Bone marrow (tissue), 2 donors: Measurements from ENCODE around the gene WDR86.

Experiments used
- DNase-seq, 2 donors: peaks; one replicate each; lab custom pipeline; 2025; lab: John Stamatoyannopoulos, UW

Gene WDR86

DNA sequence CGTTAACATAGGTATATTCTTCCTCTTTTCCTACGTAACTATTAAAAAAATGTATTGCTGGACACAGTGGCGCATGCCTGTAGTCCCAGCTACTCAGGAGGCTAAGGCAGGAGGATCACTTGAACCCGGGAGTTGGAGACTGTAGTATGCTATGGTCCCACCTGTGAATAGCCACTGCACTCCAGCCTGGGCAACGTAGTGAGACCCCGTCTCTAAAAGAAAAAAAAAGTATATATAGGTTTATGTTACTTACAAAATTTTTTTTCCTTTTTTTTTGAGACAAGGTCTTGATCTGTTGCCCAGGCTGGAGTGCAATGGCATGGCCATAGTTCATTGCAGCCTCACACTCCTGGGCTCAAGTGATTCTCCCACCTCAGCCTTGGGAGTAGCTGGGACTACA, 62.6 kb downstream of the WDR86 start:
- no peak for DNase-seq

DNA sequence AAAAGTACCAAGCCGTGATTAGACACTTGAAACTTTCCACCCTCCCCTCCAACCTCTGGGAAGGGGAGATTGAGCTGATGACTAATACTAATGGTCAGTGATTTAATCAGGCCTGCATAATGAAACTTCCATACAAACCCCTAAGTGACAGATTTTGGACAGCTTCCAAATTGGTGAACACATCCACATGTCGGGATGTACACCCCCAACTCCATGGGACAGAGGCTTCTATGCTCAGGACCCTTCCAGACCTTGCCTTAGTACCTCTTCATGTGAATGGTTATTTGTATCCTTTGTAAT, 63.4 kb downstream of the WDR86 start:
- DNase-seq, result no peak

DNA sequence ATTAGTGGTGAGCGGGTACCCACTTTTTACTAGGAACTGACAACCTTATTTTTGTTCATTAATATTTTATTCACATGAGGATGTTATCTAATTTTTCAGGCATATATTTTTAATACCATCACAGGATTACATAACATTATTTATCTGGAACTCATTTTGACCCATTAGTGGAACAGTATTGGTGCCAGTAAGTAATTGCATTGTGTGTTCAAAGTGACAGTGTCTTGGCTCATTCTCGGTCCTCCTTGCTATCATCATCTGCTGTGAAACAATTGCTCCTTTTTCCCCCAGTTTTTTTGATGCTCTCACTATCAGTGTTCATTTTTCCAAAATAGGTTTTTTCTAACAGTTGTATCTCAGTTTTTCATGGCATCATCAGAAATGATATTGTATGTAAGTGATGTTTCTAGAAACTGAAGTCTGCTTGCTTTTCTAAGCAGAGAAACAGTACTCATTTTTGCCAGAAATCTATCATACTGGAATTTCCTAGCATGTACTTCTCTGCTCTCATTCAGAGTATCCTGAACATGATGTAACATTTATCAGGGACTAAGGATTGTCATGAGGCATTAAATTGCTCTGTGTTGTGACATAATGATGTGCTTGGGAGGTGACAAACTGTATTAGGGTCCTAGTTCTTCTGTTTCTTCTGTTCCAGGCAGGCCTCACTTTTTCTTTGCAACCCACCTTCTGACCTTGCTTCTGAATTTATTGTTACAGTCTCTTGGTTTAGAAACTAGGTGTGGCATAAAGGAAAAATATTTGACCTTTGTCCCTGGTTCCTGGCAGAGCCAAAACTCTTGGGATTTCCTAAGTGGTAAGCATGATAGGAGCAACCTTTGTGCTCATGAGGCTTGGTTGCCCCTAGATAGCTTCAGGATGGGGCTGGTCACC, 64.0 kb downstream of the WDR86 start:
- no peak for DNase-seq

DNA sequence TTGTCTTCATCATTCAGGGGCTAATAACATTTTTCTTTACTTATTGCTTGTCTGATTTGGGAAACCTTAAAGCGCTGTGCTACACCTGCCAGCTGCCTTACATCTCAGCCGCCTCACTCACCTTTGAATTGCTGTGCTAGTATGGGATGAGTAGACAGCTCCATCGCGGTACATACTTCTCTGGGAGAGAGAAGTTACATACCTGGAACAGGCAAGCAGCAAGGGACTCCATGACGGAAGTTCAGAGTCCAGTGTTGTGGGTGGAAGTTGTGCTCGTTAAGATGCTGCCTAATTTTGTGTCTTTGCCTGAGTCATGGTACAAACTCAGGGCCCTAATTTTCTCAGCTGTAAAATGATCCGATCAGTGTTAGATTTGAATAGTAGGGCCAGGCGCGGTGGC, 66.3 kb downstream of the WDR86 start:
- no peak for DNase-seq

DNA sequence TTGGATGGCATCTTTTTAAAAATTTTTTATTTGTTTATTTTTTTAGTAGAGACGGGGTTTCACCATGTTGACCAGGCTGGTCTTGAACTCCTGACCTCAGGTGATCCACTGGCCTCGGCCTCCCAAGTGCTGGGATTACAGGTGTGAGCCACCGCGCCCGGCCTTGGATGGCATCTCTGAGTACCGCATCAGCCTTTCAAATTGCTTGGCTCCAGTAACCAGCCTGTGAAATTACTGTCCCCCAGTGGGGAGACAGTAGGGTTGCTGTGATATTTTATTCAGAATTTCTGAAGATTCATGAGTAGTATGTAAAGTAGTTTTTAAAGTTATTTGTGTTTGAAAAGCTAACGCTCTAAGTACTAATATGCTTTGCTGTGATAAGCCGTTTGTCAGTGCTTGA, 67.0 kb downstream of the WDR86 start:
- no peak for DNase-seq

GRCh38 chr7:151342102-151342646, 67.7 kb downstream of the WDR86 start:
- DNase-seq, result peak in 1 of 2 donors; percentile 25

- peak; percentile 26 to 90 for DNase-seq
These were observed 68.3 kb downstream of the WDR86 start, which contains the start of gene NUB1 for GRCh38 chr7:151341357-151342101. Gene NUB1 (plus strand): TSS chr7:151341812. CDS start chr7:151345350, 3,538 bp downstream.

DNA sequence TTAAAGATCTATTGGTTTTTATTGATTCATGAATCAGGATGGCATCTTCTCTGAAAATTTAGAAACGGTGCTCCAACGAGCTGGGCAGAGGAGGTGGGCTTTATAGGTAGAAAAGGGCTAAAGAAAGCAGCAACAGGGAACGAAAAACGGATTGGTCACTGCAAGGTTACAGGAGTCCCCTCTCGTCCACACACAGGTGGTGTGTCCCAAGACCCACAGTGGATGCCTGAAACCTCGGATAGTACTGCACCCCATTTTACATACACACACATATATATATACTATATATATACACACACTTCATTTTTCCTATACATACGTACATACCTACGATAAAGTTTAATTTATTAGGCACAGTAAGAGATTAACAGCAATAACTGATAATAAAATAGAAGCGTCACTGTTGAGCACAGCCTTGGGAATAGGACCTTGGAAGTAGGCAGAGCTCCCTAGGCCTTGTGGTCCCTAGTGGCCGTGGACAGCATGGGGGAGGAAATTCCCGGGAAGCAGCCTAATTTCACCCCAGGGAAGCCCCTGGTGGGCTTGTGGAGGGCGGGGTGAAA, 69.0 kb downstream of the WDR86 start:
- no peak for DNase-seq

DNA sequence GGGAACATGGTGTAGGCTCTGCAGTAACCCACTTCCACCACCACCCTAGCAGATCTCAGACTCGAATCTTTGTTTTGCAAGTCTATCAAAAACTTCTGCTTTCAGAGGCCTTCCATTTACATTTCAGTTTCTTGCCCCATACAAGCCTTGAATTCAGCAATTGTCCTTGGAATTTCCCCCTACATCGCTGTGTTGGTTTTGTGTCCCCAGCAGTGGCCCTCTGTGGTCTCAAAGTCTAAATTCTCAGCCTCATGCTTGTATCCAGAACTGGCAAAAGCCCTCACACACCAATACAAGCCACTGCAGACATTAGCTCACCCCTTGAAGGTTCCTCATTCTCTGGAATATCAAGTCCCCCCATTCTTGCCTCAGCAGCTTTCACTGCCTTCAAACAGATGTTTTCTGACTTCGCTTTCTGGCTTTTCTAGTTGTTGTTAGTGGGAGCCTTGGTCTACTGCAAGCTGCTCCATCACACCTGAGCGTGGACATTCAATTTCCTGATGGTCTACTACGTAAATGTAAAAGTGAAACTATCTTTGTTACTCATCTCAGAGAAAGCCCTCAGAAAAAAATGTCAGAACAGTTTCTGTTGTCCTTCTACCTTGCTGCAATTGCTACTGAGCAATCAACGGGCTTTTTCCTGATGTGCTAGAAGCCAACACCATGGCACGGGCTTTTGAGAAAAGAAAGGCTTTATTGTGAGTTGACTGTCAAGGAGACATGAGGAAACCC, 70.0 kb downstream of the WDR86 start:
- DNase-seq, result peak; percentile 22 to 31

DNA sequence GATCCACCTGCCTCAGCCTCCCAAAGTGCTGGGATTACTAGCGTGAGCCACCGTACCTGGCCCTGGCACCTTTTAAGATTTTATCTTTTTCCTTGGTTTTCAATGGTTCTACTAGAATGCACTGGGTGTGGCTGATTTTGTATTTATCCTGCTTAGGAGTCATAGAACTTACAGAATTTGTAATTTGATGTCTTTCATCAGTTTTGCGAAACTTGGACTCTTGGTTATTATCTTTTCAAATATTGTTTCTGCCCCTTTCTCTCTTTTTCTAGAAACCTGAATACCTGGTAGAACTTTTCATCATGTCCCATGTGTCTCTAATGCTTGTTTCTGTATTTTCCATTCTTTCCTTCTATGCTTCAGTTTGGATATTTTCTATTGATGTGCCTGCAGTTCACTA, 71.0 kb downstream of the WDR86 start:
- no peak for DNase-seq

GRCh38 chr7:151337346-151337745, 72.5 kb downstream of the WDR86 start:
- no peak for DNase-seq

- no peak for DNase-seq
These were observed 73.7 kb downstream of the WDR86 start for GRCh38 chr7:151336027-151336708.

GRCh38 chr7:151334628-151335027, 75.2 kb downstream of the WDR86 start:
- no peak for DNase-seq
